Suppressor macrophage treated with lipopolysaccharide for 4 hours (primary cell): ENCODE measurements around the gene CALCR.
A peak's percentile ranks its signal among the peaks of the same experiment; 100 is the strongest.
"Not testable (repeated sequence)": the region's sequence is repeated elsewhere in the genome, so short reads cannot be mapped to it uniquely, and the experiment has no call there.

Source experiments
- DNase-seq: peaks from one replicate; pipeline ENCODE4 v3.0.0-alpha.2; 2020

CALCR gene

GRCh38 chr7:93559639-93560491 lies 14.7 kb downstream of the CALCR start:
- DNase-seq: peak; percentile 72

GRCh38 chr7:93558705-93559614 lies 15.6 kb downstream of the CALCR start:
- DNase-seq: peak; percentile 35

- DNase-seq: no peak
Measured at GRCh38 chr7:93551931-93552330, 22.6 kb downstream of the CALCR start.

GRCh38 chr7:93551063-93551895 lies 23.2 kb downstream of the CALCR start:
- DNase-seq: peak; percentile 53

GRCh38 chr7:93547716-93548115 lies 26.8 kb downstream of the CALCR start:
- no peak for DNase-seq

GRCh38 chr7:93544691-93545090 lies 29.8 kb downstream of the CALCR start:
- no peak for DNase-seq

GRCh38 chr7:93538061-93538460 lies 36.5 kb downstream of the CALCR start:
- DNase-seq: no peak

- no peak for DNase-seq
Measured at GRCh38 chr7:93535616-93536015, 38.9 kb downstream of the CALCR start.

GRCh38 chr7:93530701-93531100 lies 43.8 kb downstream of the CALCR start:
- DNase-seq: no peak

- no peak for DNase-seq
Measured at GRCh38 chr7:93516834-93517233, 57.7 kb downstream of the CALCR start.

GRCh38 chr7:93515144-93515543 lies 59.4 kb downstream of the CALCR start:
- no peak for DNase-seq

- no peak for DNase-seq
Measured at GRCh38 chr7:93509303-93509702, 65.2 kb downstream of the CALCR start.

- DNase-seq: no peak
Measured at GRCh38 chr7:93503088-93503487, 71.4 kb downstream of the CALCR start.

- not testable (repeated sequence) for DNase-seq
Measured at GRCh38 chr7:93491860-93492259, 82.7 kb downstream of the CALCR start.

- DNase-seq: no peak
Measured at GRCh38 chr7:93476491-93477344, 97.8 kb downstream of the CALCR start.

GRCh38 chr7:93475811-93476210 lies 98.7 kb downstream of the CALCR start:
- no peak for DNase-seq

- DNase-seq: no peak
Measured at GRCh38 chr7:93471456-93471855, 103.1 kb downstream of the CALCR start.

GRCh38 chr7:93463764-93464163 lies 110.8 kb downstream of the CALCR start:
- no peak for DNase-seq

GRCh38 chr7:93461350-93461749 lies 113.2 kb downstream of the CALCR start:
- DNase-seq: peak; percentile 7

GRCh38 chr7:93453262-93453661 lies 121.3 kb downstream of the CALCR start:
- no peak for DNase-seq

GRCh38 chr7:93448176-93448575 lies 126.3 kb downstream of the CALCR start:
- DNase-seq: no peak

GRCh38 chr7:93447509-93447908 lies 127.0 kb downstream of the CALCR start:
- DNase-seq: no peak
